Mononuclear cell (primary cell): Measurements from ENCODE around the gene ABCF1. TPM values are rescaled to one million over a fixed set of nuclear protein-coding genes. Genes with fewer than 3 reads are reported as not detected.
"Not testable (repeated sequence)": the region's sequence is repeated elsewhere in the genome, so short reads cannot be mapped to it uniquely, and the experiment has no call there.

Experiments
- H3K27me3 ChIP-seq: 2 replicates; pipeline ENCODE4 v1.6.0; 2011; ENCODE audit warnings: low read length, control low read depth; ENCODE audit not compliant: insufficient read depth
- H3K4me1 ChIP-seq: 2 replicates; pipeline ENCODE4 v1.5.1; 2011; ENCODE audit warnings: mild to moderate bottlenecking, low read length, control low read depth; ENCODE audit not compliant: insufficient read depth
- H3K4me3 ChIP-seq: 2 replicates; pipeline ENCODE4 v1.5.1; 2011; ENCODE audit warnings: mild to moderate bottlenecking, low read length, moderate library complexity
- H3K9me3 ChIP-seq: 2 replicates; pipeline ENCODE4 v1.5.1; 2011; ENCODE audit warnings: low read depth, mild to moderate bottlenecking, control low read depth, low read length
- total RNA-seq: library from RNA; depleted of rRNA; stranded (reverse); fragments of >200 nt; gene quantifications from one replicate; pipeline ENCODE4 v1.2.3, GENCODE V29; 2012

ABCF1 gene
- total RNA-seq, result 30.5 TPM

DNA sequence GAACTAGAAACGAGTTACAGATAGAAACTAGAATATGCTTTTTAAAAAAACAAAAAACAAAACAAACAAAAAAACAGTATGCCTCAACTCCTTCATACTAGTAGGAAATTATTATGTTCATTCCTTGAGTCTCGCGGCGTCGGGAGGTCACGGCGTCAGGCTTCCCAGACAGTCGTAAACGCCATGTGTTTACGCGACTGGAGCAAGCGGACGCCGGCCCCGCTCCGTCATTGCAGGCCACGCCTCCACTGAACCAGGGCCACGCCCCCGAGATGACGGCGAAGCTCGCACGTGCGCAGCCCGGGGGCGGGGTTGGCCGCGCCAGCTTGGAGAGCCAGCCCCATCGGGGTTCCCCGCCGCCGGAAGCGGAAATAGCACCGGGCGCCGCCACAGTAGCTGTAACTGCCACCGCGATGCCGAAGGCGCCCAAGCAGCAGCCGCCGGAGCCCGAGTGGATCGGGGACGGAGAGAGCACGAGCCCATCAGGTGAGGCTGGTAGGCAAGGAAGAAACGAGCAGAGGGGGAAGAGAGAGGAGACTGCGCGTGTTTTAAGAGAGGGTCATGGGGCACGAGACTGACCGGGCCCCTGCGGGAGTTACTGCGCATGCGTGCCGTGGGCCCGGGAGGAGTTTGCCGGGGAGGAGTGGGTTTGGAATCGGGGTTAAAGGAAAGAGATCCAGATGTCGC, at the start of gene ABCF1:
ABCF1 (plus strand) TSS at position 368 of the 687 bp plus-strand sequence; CDS start at position 414, 46 bp downstream.
- H3K4me1 ChIP-seq, result peaks cover 36% of the 10 kb centered on the region

DNA sequence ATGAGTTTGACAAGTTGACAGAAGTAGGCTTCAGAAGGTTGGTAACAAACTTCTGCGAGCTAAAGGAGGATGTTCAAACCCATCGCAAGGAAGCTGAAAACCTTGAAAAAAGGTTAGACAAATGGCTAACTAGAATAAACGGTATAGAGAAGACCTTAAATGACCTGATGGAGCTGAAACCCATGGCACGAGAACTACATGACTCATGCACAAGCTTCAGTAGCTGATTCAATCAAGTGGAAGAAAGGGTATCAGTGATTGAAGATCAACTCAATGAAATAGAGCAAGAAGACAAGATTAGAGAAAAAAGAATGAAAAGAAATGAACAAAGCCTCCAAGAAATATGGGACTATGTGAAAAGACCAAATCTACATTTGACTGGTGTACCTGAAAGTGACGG, 49.3 kb upstream of the ABCF1 start:
- not testable (repeated sequence) for H3K9me3 ChIP-seq, H3K4me3 ChIP-seq, H3K27me3 ChIP-seq
- H3K4me1 ChIP-seq, result peaks cover 19% of the 10 kb centered on the region

More for the DNA sequence above, at the start of gene ABCF1:
- Histone ChIP-seq H3K27me3 (no peaks in the 10 kb centered on the region), H3K9me3 (no peaks in the 10 kb centered on the region), H3K4me3 (peak within 1 kb of the TSS; percentile 85)

DNA sequence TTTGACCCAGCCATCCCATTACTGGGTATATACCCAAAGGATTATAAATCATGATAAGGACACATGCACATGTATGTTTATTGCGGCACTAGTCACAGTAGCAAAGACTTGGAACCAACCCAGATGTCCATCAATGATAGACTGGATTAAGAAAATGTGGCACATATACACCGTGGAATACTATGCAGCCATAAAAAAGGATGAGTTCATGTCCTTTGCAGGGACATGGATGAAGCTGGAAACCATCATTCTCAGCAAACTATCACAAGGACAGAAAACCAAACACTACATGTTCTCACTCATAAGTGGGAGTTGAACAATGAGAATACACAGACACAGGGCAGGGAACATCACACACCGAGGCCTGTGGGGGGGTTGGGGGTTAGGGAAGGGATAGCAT, 44.8 kb upstream of the ABCF1 start:
- H3K4me1 ChIP-seq, result peaks cover 36% of the 10 kb centered on the region
- not testable (repeated sequence) for H3K27me3 ChIP-seq, H3K4me3 ChIP-seq, H3K9me3 ChIP-seq

DNA sequence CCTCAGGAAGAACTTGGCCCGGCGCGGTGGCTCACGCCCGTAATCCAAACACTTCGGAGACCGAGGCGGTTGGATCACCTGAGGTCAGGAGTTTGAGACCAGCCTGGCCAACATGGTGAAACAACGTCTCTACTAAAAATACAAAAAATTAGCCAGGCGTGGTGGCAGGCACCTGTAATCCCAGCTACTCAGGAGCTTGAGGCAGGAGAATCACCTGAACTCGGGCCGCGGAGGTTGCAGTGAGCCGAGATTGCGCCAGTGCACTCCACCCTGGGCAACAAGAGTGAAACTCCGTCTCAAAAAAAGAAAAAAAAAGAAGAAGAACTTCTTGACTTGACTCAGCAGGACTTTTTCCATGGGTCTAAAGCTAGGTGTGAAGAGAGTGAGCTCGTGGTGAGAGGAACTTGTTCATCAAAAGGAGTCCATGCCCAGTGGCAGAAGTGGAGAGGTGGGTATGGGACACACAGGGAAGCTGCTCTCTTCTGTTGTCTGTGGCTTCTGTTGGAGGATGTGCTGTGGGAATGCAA, 41.8 kb upstream of the ABCF1 start:
- H3K27me3 ChIP-seq, H3K9me3 ChIP-seq, H3K4me3 ChIP-seq: not testable (repeated sequence)
- H3K4me1 ChIP-seq, result peaks cover 52% of the 10 kb centered on the region

DNA sequence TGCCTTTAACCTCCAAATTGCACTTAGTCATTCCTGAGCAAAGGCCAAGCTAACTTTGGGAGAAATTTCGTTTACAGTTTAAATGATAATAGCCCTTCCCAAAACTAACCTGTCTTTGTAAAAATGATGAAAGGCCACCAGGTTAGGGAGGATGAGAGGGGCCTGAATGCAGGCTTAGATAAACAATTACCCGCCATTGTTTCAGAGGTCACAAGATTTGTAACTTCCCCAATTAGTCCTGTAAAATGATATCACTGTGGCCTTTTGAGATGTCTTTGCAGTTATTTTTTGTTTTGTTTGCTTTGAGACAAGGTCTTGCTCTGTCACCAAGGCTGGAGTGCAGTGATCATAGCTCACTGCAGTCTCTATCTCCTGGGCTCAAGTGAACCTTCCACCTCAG, 41.2 kb upstream of the ABCF1 start:
- no peak overlapping the region for H3K4me3 ChIP-seq
- no peaks in the 10 kb centered on the region for H3K27me3 ChIP-seq
- H3K9me3 ChIP-seq, result no peaks in the 10 kb centered on the region
- H3K4me1 ChIP-seq, result peaks cover 52% of the 10 kb centered on the region

DNA sequence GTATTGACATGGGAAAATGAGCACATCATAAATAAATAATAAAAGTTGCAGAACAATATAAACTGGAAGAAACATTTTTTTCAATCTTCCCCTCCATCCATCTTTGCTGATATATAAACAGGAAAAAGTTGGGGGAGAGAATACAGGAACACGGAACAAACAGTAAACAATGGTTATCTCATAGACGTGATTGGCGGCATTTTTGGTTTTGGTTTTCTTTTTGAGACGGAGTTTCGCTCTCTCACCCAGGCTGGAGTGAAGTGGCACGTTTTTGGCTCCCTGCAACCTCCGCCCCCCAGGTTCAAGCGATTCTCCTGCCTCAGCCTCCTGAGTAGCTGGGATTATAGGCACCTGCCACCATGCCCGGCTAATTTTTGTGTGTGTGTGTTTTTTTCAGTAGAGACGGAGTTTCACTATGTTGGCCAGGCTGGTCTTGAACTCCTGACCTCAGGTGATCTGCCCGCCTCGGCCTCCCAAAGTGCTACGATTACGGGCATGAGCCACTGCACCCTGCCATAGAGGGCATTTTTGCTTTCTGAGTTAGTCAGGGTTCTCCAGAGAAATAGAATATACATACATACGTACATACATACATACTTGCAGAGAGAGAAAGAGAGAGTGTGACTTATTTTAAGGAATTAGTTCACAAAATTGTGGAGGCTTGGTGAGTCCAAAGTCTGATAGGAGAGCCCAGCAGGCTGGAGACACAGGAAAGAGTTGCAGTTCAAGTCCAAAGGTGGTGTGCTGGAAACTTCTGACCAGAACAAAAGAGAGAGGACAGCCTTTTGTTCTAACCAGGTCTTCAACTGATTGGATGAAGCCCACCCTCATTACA, 37.6 kb upstream of the ABCF1 start:
- Histone ChIP-seq H3K4me1 (peaks cover 40% of the 10 kb centered on the region), H3K4me3 (no peak overlapping the region), H3K27me3 (no peaks in the 10 kb centered on the region), H3K9me3 (no peaks in the 10 kb centered on the region)

DNA sequence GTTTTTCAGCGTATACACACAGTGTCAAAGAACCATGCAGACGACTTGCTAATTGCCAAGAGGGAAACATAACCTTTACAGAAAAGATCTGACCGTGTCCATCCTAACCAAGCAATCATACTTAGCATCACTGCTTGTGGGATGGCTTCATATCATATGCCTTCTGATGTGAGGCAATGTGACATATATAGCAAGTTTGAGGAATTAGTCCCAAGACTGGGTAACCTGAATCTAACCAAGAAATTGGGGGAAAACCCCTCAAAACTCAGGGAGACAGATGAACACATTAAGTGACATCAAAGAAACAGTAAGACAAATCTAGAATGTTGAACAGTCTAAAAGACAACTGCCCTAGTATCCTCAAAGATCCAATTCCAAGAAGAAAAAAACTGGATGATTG, 33.3 kb upstream of the ABCF1 start:
- no peak overlapping the region for H3K4me3 ChIP-seq
- peaks cover 17% of the 10 kb centered on the region for H3K4me1 ChIP-seq
- H3K27me3 ChIP-seq, result no peaks in the 10 kb centered on the region
- H3K9me3 ChIP-seq, result no peaks in the 10 kb centered on the region

DNA sequence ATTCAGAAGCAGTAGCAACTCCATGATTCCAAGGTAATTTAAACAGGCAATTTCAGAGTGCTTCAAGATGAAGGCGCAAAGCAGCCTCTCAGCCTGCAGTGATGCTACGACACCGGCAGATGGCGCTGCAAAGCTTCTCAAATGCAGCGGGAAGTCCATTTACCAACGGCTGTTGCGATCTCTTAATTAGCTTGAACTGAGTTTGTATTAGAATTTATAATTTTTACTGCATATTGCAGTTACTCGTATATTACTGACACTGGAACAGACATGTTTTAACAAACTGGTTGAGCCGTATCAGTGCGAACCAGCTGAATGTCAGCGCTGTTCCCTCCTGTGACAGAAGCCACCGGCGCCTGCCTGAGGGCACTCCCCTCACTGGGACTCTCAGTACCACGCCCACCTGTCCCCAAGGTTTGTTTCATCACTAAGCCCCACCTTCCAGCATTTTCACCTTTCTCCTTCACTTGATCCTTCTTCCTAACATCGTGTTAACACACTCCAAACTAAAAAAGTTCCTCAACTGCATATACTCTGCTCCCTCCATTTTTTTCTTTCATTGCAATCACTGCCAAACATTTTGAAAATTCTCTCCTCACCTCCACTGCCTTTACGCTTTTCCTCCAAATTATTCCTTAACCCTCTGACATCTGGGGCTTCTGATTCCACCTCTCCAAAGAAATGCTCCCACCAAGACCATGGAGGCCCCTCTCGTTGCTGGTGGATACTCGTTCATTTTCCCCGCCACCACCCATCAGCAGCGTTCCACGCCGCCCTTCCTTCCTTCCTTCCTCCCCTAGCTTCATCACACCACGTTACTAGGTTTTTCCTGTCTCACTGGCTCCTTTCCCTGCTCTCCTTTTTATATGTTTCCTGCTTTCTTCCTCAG, 29.5 kb upstream of the ABCF1 start:
- Histone ChIP-seq H3K27me3 (no peaks in the 10 kb centered on the region), H3K4me3 (peak overlapping the region; percentile 30), H3K4me1 (peaks cover 32% of the 10 kb centered on the region), H3K9me3 (no peaks in the 10 kb centered on the region)

DNA sequence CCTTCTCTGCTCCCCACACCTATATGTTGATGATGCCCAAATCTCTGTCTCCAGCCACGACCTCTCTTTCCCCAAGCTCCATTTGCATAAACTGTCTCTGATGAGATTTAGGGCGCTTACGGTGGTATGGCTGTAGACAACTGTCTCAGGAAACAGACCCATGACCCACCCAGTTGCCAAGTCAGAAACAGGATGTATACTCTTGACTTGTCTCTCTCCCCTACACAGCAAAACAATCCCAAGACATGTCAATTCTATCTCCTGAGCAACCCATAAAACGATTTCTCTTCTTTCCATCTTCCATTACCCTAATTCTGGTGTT, 28.9 kb upstream of the ABCF1 start:
- Histone ChIP-seq H3K9me3 (no peaks in the 10 kb centered on the region), H3K27me3 (no peaks in the 10 kb centered on the region), H3K4me1 (peaks cover 32% of the 10 kb centered on the region), H3K4me3 (peak overlapping the region; percentile 30)

DNA sequence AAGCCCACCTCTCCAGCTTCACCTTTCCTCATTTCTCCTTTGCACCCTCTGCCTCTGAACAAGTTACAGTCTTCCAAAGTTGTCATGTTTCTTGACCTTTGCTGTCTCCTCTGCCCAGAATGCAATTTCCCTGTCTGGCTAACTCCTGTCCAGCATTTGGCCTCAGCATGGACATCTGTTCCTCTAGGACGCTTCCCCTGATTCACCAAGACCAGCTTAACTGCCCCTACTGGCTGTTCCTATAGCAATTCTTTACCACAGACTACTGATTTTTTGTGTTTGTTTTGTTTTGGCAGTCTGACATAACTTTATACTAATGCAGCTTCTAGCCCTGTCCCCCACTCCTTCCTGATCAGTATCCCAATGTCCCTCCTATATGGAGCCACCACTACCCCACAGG, 28.3 kb upstream of the ABCF1 start:
- no peaks in the 10 kb centered on the region for H3K9me3 ChIP-seq
- H3K4me3 ChIP-seq, result no peak overlapping the region
- no peaks in the 10 kb centered on the region for H3K27me3 ChIP-seq
- peaks cover 36% of the 10 kb centered on the region for H3K4me1 ChIP-seq

DNA sequence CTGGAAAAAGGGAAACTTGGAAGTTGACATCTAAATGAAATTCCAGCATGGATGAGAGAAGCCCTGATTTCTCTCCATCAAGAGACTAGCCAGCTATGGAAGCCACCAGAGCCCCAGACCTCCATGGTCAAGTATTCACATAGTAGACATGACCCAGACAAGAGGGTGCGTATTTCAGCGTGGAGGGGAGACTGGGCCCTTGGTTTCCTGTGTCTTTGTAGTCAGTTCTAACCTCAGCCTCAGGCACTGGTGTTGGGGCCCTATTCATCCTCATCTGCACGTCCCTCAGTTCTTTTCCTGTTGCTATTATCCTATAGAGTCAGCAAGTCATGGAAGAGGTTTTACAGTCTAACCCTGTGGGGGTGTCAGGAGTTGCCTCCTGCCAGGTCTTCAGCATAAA, 27.4 kb upstream of the ABCF1 start:
- no peaks in the 10 kb centered on the region for H3K27me3 ChIP-seq
- H3K4me3 ChIP-seq, result no peak overlapping the region
- peaks cover 36% of the 10 kb centered on the region for H3K4me1 ChIP-seq
- H3K9me3 ChIP-seq, result no peaks in the 10 kb centered on the region

DNA sequence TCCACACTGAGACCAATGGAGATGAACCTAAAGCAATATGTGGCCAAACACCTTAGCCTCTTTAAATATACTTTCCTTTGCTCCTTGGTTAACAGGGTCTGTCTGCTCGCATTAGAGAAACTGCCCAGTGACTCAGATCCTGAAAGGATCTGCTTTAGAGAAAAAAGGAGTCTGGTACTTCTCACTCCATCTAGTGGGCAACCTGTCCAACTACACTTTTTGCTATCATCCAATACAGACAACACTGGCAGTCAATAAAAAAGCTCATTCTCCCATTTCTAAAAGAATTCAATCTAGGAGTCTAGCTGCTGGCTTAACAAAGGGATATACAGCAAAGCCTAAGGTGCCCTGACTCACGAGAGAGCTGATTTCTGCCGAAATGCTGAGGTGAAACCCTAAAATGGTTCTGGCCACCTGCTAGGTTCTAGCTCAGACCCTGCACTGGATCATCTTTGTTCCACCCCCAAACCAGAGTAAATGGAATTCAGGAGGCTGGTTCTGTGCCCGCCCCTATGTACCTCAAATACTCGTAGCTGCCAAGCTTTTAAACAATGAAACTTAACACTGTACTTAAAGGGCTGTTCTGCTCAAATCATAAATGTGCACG, 26.5 kb upstream of the ABCF1 start:
- no peak overlapping the region for H3K4me3 ChIP-seq
- H3K27me3 ChIP-seq, result no peaks in the 10 kb centered on the region
- no peaks in the 10 kb centered on the region for H3K9me3 ChIP-seq
- H3K4me1 ChIP-seq, result peaks cover 36% of the 10 kb centered on the region

DNA sequence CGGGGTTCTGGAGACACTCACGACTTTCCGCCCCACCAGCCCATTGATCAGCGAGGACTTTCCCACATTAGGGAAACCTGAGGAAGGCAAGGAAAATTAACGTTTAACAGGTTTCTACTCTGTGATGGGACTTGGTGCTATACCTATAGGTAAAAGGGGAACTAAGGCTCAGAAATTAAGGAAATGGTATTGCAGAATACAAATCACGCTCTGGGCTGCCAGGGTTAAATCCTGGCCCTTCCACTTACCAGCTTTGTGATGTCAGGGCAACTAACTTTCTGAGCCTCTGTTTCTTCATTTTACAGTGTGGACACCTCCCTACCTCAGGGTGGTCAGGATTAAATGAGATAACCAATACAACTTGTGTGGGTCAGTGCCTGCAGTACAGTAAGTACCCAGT, 23.8 kb upstream of the ABCF1 start:
- no peaks in the 10 kb centered on the region for H3K27me3 ChIP-seq
- H3K4me3 ChIP-seq, result no peak overlapping the region
- peaks cover 27% of the 10 kb centered on the region for H3K4me1 ChIP-seq
- H3K9me3 ChIP-seq, result no peaks in the 10 kb centered on the region

DNA sequence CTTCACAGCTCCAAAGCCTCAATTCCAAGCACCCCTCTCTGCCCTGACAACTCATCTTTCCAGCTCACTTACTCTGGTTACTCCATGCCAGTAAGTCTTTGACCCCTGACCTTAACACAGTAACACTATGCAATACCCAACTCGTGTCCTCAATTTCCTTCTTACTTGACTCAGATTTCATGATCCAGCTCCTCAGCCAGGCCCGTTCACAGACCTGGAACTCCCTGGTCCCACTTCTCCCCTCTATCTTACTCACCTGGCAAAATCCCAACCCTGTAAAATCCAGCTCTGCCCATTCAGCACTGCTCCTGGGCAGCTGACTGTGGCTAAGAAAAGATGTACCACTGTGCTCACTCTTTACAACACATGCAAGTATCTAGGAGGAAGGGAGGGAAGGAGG, 22.9 kb upstream of the ABCF1 start:
- H3K9me3 ChIP-seq, result no peaks in the 10 kb centered on the region
- H3K27me3 ChIP-seq, result no peaks in the 10 kb centered on the region
- H3K4me1 ChIP-seq, result peaks cover 19% of the 10 kb centered on the region
- no peak overlapping the region for H3K4me3 ChIP-seq

DNA sequence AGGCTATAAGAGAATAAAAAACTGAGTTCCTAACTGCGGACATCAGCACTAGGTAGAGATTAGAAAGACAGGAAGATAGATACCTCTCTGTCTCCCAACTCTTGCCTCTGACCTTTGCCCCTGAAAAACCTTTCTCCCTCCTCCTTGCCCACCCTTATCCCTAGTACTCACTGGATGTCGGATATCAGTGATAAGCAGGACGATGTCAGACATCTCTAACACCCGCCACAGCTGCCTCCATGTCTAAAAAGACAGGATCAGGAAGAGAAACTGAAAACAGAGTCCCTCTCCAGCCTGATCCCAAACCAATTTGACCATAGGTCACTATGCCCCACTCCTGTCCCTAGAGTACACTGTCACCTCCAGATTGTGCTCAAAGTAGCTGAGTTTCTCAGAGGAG, 16.8 kb upstream of the ABCF1 start:
- Histone ChIP-seq H3K4me1 (peaks cover 24% of the 10 kb centered on the region), H3K27me3 (no peaks in the 10 kb centered on the region), H3K4me3 (no peak overlapping the region), H3K9me3 (no peaks in the 10 kb centered on the region)
